IMR-90 (cell line): ENCODE measurements around the gene HERC3. TPM values are rescaled to one million over a fixed set of nuclear protein-coding genes. Genes with fewer than 3 reads are reported as not detected.
A peak's percentile ranks its signal among the peaks of the same experiment; 100 is the strongest.

Experiments
- ATAC-seq: fragments of 200-7000 bp; cut with Tn5 transposase; 2 replicates; pipeline ENCODE4 v1.9.1; 2020; ENCODE audit warnings: low read depth, mild to moderate bottlenecking, moderate library complexity
- BruUV-seq: library from RNA; stranded (reverse); fragments of 400-500 nt; replicated peaks from 2 replicates; lab custom pipeline; 2021; lab: Mats Ljungman, UMichigan
- CTCF ChIA-PET: fragments of 300-600 bp; formaldehyde crosslinking; extraction: SDS; loops from one replicate; lab custom pipeline; 2021; ENCODE audit warnings: antibody characterized with exemption; lab: Yijun Ruan, JAX
- POLR2A ChIA-PET: fragments of 300-600 bp; sonication (Branson Sonifier 250); formaldehyde crosslinking; loops from one replicate; lab custom pipeline; 2022; ENCODE audit warnings: antibody characterized with exemption; ENCODE audit not compliant: unreplicated experiment; lab: Charles Lee
- DNase-seq: peaks from one replicate; pipeline ENCODE4 v3.0.0; 2013
- H2AFZ ChIP-seq: replicated peaks from 2 replicates; pipeline ENCODE3; 2013; ENCODE audit warnings: low read length, mild to moderate bottlenecking; ENCODE audit not compliant: poor library complexity
- H2AK5ac ChIP-seq: 2 replicates; pipeline ENCODE4 v1.6.1; 2013; ENCODE audit warnings: low read depth, low read length, inconsistent platforms
- H2AK9ac ChIP-seq: replicated peaks from 2 replicates; pipeline ENCODE3; 2013; ENCODE audit warnings: mild to moderate bottlenecking, low read depth, low read length, moderate library complexity; ENCODE audit not compliant: poor library complexity
- H2BK120ac ChIP-seq: 2 replicates; pipeline ENCODE4 v1.6.1; 2013; ENCODE audit warnings: low read depth, low read length, inconsistent platforms
- H2BK15ac ChIP-seq: 3 replicates; pipeline ENCODE4 v1.6.1; 2013; ENCODE audit warnings: low read depth, low read length, inconsistent platforms
- H2BK20ac ChIP-seq: 2 replicates; pipeline ENCODE4 v1.6.1; 2013; ENCODE audit warnings: low read depth, mild to moderate bottlenecking, inconsistent platforms, low read length, moderate library complexity
- H2BK5ac ChIP-seq: 2 replicates; pipeline ENCODE4 v1.6.1; 2013; ENCODE audit warnings: mild to moderate bottlenecking, low read depth, low read length, inconsistent platforms; ENCODE audit not compliant: poor library complexity, severe bottlenecking
- H3K14ac ChIP-seq: replicated peaks from 2 replicates; pipeline ENCODE4 v1.6.1; 2013; ENCODE audit warnings: low read depth, low read length, inconsistent platforms
- H3K18ac ChIP-seq: 2 replicates; pipeline ENCODE4 v1.6.1; 2013; ENCODE audit warnings: low read depth, low read length, control low read depth
- H3K23ac ChIP-seq: 2 replicates; pipeline ENCODE4 v1.6.1; 2013; ENCODE audit warnings: low read depth, low read length, inconsistent platforms
- H3K27ac ChIP-seq: 2 replicates; pipeline ENCODE4 v1.5.1; 2013; ENCODE audit warnings: mild to moderate bottlenecking, control low read depth, low read length; ENCODE audit not compliant: insufficient read depth
- H3K27me3 ChIP-seq: 2 replicates; pipeline ENCODE4 v1.6.1; 2013; ENCODE audit warnings: low read length; ENCODE audit not compliant: control insufficient read depth, insufficient read depth
- H3K36me3 ChIP-seq: 2 replicates; pipeline ENCODE4 v1.6.1; 2013; ENCODE audit warnings: low read length, mixed read lengths; ENCODE audit not compliant: control insufficient read depth, insufficient read depth
- H3K4ac ChIP-seq: 2 replicates; pipeline ENCODE4 v1.6.1; 2013; ENCODE audit warnings: low read depth, low read length, inconsistent platforms
- H3K4me1 ChIP-seq: 2 replicates; pipeline ENCODE4 v1.6.1; 2013; ENCODE audit warnings: low read length, mixed read lengths; ENCODE audit not compliant: control insufficient read depth, insufficient read depth
- H3K4me2 ChIP-seq: 2 replicates; pipeline ENCODE4 v1.6.1; 2013; ENCODE audit warnings: low read depth, mild to moderate bottlenecking, control low read depth, low read length, moderate library complexity
- H3K4me3 ChIP-seq: 2 replicates; pipeline ENCODE4 v1.5.1; 2013; ENCODE audit warnings: low read depth, mild to moderate bottlenecking, control low read depth, low read length, moderate library complexity; ENCODE audit not compliant: insufficient read depth
- H3K56ac ChIP-seq: 2 replicates; pipeline ENCODE4 v1.6.1; 2013; ENCODE audit warnings: low read length, inconsistent platforms; ENCODE audit not compliant: insufficient read depth; ENCODE audit errors: extremely low read depth
- H3K79me1 ChIP-seq, 2 experiments: 2 replicates each; pipeline ENCODE4 v1.6.1; 2013; ENCODE audit warnings: low read length in 2 of 2, inconsistent platforms in 1 of 2, low read depth in 1 of 2
- H3K9ac ChIP-seq: 2 replicates; pipeline ENCODE4 v1.6.1; 2013; ENCODE audit warnings: low read depth, low read length, control low read depth
- H3K9me1 ChIP-seq: 2 replicates; pipeline ENCODE4 v1.6.1; 2013; ENCODE audit warnings: low read length, inconsistent platforms; ENCODE audit not compliant: insufficient read depth
- H3K9me3 ChIP-seq: 2 replicates; pipeline ENCODE4 v1.6.1; 2013; ENCODE audit warnings: low read length; ENCODE audit not compliant: control insufficient read depth, insufficient read depth
- H4K20me1 ChIP-seq: 2 replicates; pipeline ENCODE4 v1.6.1; 2013; ENCODE audit warnings: low read length, inconsistent platforms; ENCODE audit not compliant: insufficient read depth
- H4K5ac ChIP-seq: 2 replicates; pipeline ENCODE4 v1.6.1; 2013; ENCODE audit warnings: mild to moderate bottlenecking, low read depth, low read length, control low read depth
- H4K8ac ChIP-seq, 2 experiments: 2 replicates each; pipeline ENCODE4 v1.6.1; 2013; ENCODE audit warnings: low read depth in 2 of 2, low read length in 2 of 2, control low read depth in 1 of 2, inconsistent platforms in 1 of 2
- H4K91ac ChIP-seq: 2 replicates; pipeline ENCODE4 v1.6.1; 2013; ENCODE audit warnings: low read depth, low read length, inconsistent platforms; ENCODE audit not compliant: insufficient read depth
- CEBPB ChIP-seq: IDR thresholded peaks from 2 replicates; pipeline ENCODE4 v1.6.1; 2012; ENCODE audit warnings: low read depth, low read length, improper control_type of control experiment
- CHD1 ChIP-seq: IDR thresholded peaks from 2 replicates; pipeline ENCODE4 v1.6.1; 2012; ENCODE audit warnings: low read depth, low read length, improper control_type of control experiment
- CTCF ChIP-seq: conservative IDR thresholded peaks from 2 replicates; pipeline ENCODE4 v1.5.1; 2012; ENCODE audit warnings: mild to moderate bottlenecking, low read depth, low read length, improper control_type of control experiment
- ELK1 ChIP-seq: fragments of 150-350 bp; IDR thresholded peaks from 2 replicates; pipeline ENCODE4 v1.6.1; 2016; ENCODE audit warnings: low read depth, mild to moderate bottlenecking, low read length, moderate library complexity, borderline replicate concordance
- MAFK ChIP-seq: IDR thresholded peaks from 2 replicates; pipeline ENCODE4 v1.6.1; 2012; ENCODE audit warnings: low read depth, low read length, improper control_type of control experiment
- MAZ ChIP-seq: IDR thresholded peaks from 2 replicates; pipeline ENCODE4 v1.6.1; 2012; ENCODE audit warnings: low read depth, mild to moderate bottlenecking, low read length, improper control_type of control experiment, moderate library complexity, borderline replicate concordance
- MXI1 ChIP-seq: IDR thresholded peaks from 2 replicates; pipeline ENCODE4 v1.6.1; 2012; ENCODE audit warnings: low read depth, mild to moderate bottlenecking, low read length, moderate library complexity, borderline replicate concordance
- NFE2L2 ChIP-seq: fragments of 150-350 bp; IDR thresholded peaks from 2 replicates; pipeline ENCODE4 v1.6.1; 2016; ENCODE audit warnings: low read depth, mild to moderate bottlenecking, low read length
- POLR2A ChIP-seq: IDR thresholded peaks from 2 replicates; pipeline ENCODE4 v1.6.1; 2012; ENCODE audit warnings: mild to moderate bottlenecking, low read depth, low read length
- RAD21 ChIP-seq: IDR thresholded peaks from 2 replicates; pipeline ENCODE4 v1.6.1; 2012; ENCODE audit warnings: low read length, improper control_type of control experiment
- RCOR1 ChIP-seq: IDR thresholded peaks from 2 replicates; pipeline ENCODE4 v1.6.1; 2012; ENCODE audit warnings: mild to moderate bottlenecking, low read length, improper control_type of control experiment; ENCODE audit not compliant: insufficient replicate concordance
- RFX5 ChIP-seq: IDR thresholded peaks from 2 replicates; pipeline ENCODE4 v1.8.0; 2012; ENCODE audit warnings: low read depth, mild to moderate bottlenecking, low read length, moderate library complexity
- SMC3 ChIP-seq: fragments of 150-350 bp; IDR thresholded peaks from 2 replicates; pipeline ENCODE4 v1.6.1; 2016; ENCODE audit warnings: low read depth, mild to moderate bottlenecking, antibody characterized with exemption, low read length, moderate library complexity
- WGBS, 2 experiments: methylation state at CpG; one replicate each; pipeline versions ENCODE4 v1.1.5 to v1.1.7; 2013; ENCODE audit warnings: missing lambda C conversion rate in 2 of 2; ENCODE audit not compliant: insufficient read length in 1 of 2; ENCODE audit errors: extremely low coverage in 2 of 2; 5-methylcytosine and 5-hydroxymethylcytosine counted together
- dilution Hi-C: fragments of 300-500 bp; cut with HindIII; formaldehyde crosslinking; loops from one replicate; pipeline ENCODE4 v1.14.3; 2018; ENCODE audit warnings: low sequenced_read_pairs; ENCODE audit not compliant: unreplicated experiment
- in situ Hi-C: fragments of 300-500 bp; cut with MboI; formaldehyde crosslinking; loops from 3 replicates; pipeline ENCODE4 v1.14.3; 2019; ENCODE audit warnings: low sequenced_read_pairs, inconsistent platforms, mixed read lengths
- intact Hi-C: fragments of 100-400 bp; cut with micrococcal nuclease; formaldehyde crosslinking; loops from 2 replicates; pipeline ENCODE4 v1.10.0; 2022
- polyA plus RNA-seq, 3 experiments: library from polyadenylated mRNA; depleted of rRNA; stranded (reverse); fragments of >200 nt; gene quantifications; 2 replicates each; pipeline ENCODE4 v1.2.3, GENCODE V29; 2012; ENCODE audit warnings: low replicate concordance in 1 of 3
- total RNA-seq: library from RNA; depleted of rRNA; stranded (reverse); fragments of >200 nt; gene quantifications from 2 replicates; pipeline ENCODE4 v1.2.3, GENCODE V29; 2012

The HERC3 gene
- total and polyA plus RNA-seq, 2 of the 4 experiments (the other 2 are of a cell fraction) = 8.9 to 9.5 TPM

DNA sequence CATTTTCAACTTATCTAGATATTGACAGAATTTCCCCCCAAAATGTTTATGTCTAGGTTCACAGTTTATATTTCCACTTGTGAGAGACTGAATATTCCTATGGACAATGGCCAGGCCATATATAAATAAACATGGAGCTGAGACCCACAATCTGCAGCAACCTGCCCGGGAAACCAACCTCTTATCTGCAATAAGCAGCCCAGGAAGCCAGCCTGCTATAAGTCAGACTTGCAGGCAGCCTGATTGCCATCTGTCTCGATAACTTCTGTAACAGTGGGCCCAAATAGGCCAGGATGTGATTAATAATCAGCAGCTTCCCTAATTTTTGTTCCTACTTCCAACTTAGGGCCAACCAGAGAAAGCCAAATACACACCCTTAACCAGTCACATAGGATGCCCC is 110.5 kb downstream of the HERC3 start:
- Histone ChIP-seq H4K91ac (no peak overlapping the region), H3K79me1 (no peaks in the 10 kb centered on the region), H3K9me1 (peaks cover 4% of the 10 kb centered on the region; the same call in 1 of the 2 replicates), H3K4me2 (no peak overlapping the region), H4K5ac (no peak overlapping the region), H2BK15ac (no peak overlapping the region), H4K20me1 (no peaks in the 10 kb centered on the region), H3K4ac (no peak overlapping the region), H2AK9ac (no peak overlapping the region), H3K9ac (no peak overlapping the region), H2AK5ac (no peak overlapping the region), H4K8ac (no peak overlapping the region), H3K27me3 (no peaks in the 10 kb centered on the region), H2BK120ac (no peak overlapping the region), H3K23ac (no peak overlapping the region), H3K36me3 (no peaks in the 10 kb centered on the region; the same call in 1 of the 2 replicates), H3K56ac (no peak overlapping the region), H3K9me3 (no peaks in the 10 kb centered on the region), H2BK5ac (no peak overlapping the region), H3K4me1 (peaks cover 10% of the 10 kb centered on the region), H3K14ac (no peak overlapping the region), H2BK20ac (no peak overlapping the region), H3K18ac (no peak overlapping the region), H3K27ac (no peak overlapping the region), H3K4me3 (no peak overlapping the region), H2AFZ (no peak overlapping the region)
- in situ Hi-C loops = no loop called here
- no TSS peak for BruUV-seq
- TF ChIP-seq POLR2A (no peak), RFX5 (no peak), RAD21 (no peak), CHD1 (no peak), MXI1 (no peak), MAZ (no peak), MAFK (no peak), CEBPB (no peak), ELK1 (no peak), NFE2L2 (no peak), CTCF (no peak), RCOR1 (no peak), SMC3 (no peak)
- POLR2A ChIA-PET = no interaction called here
- ATAC-seq (no peak), DNase-seq (peak; percentile 23)
- dilution Hi-C loops = no loop called here
- intact Hi-C loops = no loop called here
- CTCF ChIA-PET = interaction anchor here (1.1 kb wide), 1 partner anchor 347 kb away, joined by 5 read pairs; no protein-coding TSS in a partner anchor
- 0% methylated on average over 1 of the region's 2 CpGs; no CpG with 5 or more reads in 1 of the 2 experiments for WGBS, 2 experiments
